Fibroblast of upper back skin (primary cell): ENCODE measurements around the gene GAST.

ENCODE experiments used
- DNase-seq: peaks from one replicate; pipeline ENCODE4 v3.0.0-alpha.2; 2013

GAST gene

DNA sequence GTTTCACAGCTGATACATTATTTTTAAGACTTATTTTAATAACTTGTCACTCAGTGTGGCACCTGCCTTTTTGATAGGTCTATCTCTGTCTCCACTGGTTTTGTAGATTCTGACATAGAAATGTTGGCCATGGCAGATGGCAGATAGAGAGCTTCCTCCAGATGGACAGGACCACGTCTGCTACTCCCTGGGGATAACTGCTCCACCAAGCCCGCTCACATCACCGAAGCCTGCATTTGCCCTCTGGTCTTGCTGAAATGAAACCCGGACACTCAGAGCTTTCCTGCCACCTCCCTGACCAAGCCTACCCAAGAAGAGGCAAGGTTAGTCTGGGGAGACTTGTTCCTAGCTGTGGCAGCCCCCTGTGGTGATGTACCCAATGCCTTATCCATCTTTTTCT lies 38.7 kb downstream of the GAST start:
- no peak for DNase-seq

DNA sequence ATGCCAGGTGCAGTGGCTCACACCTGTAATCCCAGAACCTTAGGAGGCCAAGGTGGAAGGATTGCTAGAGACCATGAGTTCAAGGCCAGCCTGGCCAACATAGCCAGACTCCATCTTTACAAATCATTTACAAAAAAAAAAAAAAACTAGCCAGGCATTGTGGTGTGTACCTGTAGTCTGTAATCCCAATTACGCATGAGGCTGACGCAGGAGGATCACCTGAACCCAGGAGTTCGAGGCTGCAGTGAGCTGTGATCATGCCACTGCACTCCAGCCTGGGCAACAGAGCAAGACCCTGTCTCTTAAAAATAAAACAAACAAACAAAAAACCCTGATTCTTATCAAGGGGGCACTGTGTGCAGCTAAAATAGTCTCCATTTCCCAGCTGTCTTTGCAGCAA lies 39.2 kb downstream of the GAST start:
- no peak for DNase-seq

DNA sequence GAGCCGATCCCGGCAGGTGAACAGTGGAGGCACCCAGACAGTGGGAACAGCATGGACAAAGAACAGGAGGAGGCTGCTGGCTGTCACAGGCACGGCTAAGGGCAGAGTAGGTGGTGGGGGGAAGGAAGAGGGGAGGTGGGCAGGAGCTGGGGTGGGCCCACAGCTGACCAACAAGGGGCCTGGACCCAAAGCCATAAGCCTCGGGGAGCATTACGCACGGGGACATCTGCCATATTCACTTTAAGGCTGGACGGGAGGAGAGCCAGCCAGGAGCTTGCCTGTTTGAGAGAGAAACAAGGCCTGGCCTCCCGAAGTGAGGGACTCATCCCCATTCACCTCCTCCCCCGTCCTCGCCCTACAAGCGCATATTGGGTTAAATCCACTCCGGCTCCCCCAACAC lies 41.9 kb downstream of the GAST start:
- DNase-seq, result no peak

DNA sequence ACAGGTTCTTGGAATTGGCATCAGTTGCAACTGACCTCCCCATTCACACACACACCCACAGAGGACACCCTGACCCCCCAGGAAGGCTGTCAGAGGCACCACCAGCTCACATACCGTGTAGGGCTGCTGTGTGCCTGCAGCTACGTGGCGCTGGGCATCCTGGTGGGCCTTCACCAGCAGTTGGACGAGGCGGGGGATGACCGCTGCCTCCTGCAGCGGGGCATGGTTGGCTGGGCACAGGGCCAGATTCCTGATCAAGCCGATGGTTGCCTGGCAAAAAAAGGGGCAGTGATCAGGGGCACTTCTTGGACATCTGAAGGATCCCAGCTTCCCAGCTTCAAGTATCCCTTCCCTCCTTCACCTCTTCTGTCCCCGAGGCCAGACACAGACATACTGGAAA lies 46.5 kb downstream of the GAST start:
- DNase-seq, result no peak

DNA sequence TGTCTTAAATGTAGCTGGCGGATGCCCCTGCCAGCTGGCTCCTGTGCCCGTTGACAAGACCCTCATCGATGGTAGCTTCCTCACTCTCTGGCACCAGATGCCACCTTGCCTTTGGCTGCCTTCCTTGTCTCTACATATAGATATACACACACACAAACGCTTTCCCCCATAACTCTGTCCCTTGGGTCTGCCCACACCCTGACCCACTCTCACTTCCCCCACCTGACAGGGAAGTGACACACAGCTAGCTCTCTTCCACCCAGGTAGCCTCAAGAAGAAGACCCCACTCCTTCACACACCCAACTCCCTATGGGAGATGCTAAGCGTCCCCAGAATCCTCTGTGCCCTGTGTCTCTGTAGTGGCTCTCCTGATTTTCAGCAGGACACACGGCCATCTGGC lies 48.7 kb downstream of the GAST start:
- no peak for DNase-seq

DNA sequence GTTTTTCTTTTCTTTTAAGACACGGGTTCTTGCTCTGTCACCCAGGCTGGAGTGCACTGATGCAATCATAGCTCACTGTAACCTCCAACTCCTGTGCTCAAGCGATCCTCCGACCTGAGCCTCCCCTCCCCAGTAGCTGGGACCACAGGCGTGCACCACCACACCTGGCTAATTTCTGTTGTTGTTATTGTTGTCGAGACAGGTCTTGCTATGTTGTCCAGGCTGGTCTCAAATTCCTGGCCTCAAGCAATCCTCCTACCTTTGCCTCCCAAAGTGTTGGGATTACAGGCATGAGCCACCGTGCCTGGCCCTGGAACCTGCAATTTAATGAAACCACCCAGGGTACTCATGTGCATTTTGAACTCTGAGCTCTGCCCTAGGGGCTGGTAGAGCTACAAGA lies 50.3 kb downstream of the GAST start:
- DNase-seq, result no peak

DNA sequence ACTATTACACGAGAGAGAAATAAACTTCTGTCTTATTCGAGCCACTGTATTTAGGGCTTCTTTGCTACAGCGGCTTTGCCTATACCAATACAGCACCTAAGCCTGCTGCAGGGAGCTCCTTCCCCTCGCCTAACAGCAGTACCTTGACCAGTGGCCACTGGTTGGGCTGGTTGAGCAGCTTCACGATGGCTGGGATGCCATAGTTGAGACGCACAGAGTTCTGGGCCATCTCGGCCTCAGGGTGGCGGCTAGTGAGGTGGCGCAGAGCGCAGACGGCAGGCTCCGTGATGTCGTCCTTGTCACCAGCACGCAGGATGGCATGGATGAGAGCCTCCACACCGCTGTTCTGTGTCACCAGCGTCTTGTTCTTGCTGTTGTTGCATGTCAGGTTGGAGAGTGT lies 50.7 kb downstream of the GAST start:
- DNase-seq, result no peak

DNA sequence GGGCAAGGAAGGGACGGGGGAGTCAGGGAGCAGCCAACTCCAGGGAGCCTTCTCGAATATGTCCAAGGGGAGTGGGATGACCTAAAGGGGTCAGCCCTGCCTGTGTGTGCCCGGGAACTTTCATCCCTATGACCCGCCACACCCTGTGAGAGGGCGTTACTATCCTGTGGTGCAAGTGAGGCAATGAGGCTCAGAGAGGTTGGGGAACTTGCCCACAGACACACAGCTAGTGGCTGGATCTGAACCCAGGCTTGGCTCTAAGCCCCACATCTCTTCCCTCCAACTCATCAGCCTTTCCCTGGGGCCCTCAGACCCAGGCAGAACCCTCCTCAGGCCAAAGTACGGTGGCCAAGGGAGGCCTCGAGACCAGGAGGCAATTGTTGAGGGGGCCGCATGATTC lies 51.2 kb downstream of the GAST start:
- DNase-seq, result no peak
